K562 (cell line): Measurements from ENCODE around the gene HACD1.

ENCODE experiments used
- BRD9 ChIP-seq: fragments of 450-650 bp; IDR thresholded peaks from 2 replicates; pipeline ENCODE4 v1.6.1; 2018; ENCODE audit warnings: low read depth; ENCODE audit not compliant: partially characterized antibody
- MAX ChIP-seq: sonication (generic); formaldehyde crosslinking; IDR thresholded peaks from 2 replicates; pipeline ENCODE4 v1.9.0; 2022; ENCODE audit warnings: mild to moderate bottlenecking, missing genetic modification reagents
- SMAD1 ChIP-seq: fragments of 150-350 bp; IDR thresholded peaks from 2 replicates; pipeline ENCODE4 v1.6.1; 2014; ENCODE audit warnings: low read length, low read depth; ENCODE audit not compliant: partially characterized antibody

GRCh38 chr10:17622061-17622460 lies 4.9 kb upstream of the HACD1 start:
- TF ChIP-seq SMAD1 (no peak), MAX (CRISPR knock-in tag) (no peak), BRD9 (no peak)
